Glutamatergic neuron (in vitro differentiated cells): ENCODE data around the gene FBXW9. TPM values are rescaled to one million over a fixed set of nuclear protein-coding genes. Genes with fewer than 3 reads are reported as not detected.
A peak's percentile ranks its signal among the peaks of the same experiment; 100 is the strongest.
"Not testable (repeated sequence)": the region's sequence is repeated elsewhere in the genome, so short reads cannot be mapped to it uniquely, and the experiment has no call there.

Experiments used
- DNase-seq: peaks from one replicate; pipeline ENCODE4 v3.0.0; 2022
- H3K27ac Mint-ChIP-seq: one replicate; pipeline ENCODE4 v1.8.0; 2020; ENCODE audit warnings: mild to moderate bottlenecking, mixed read lengths, inconsistent platforms; ENCODE audit not compliant: unreplicated experiment
- H3K27me3 Mint-ChIP-seq: one replicate; pipeline ENCODE4 v1.8.0; 2020; ENCODE audit warnings: mild to moderate bottlenecking, moderate library complexity, mixed read lengths, inconsistent platforms; ENCODE audit not compliant: unreplicated experiment
- H3K36me3 Mint-ChIP-seq: one replicate; pipeline ENCODE4 v1.8.0; 2020; ENCODE audit warnings: mild to moderate bottlenecking, mixed read lengths, inconsistent platforms; ENCODE audit not compliant: unreplicated experiment
- H3K4me1 Mint-ChIP-seq: one replicate; pipeline ENCODE4 v1.8.0; 2020; ENCODE audit warnings: mild to moderate bottlenecking, low read depth, mixed read lengths, inconsistent platforms; ENCODE audit not compliant: unreplicated experiment
- H3K4me3 Mint-ChIP-seq: one replicate; pipeline ENCODE4 v1.8.0; 2020; ENCODE audit warnings: mild to moderate bottlenecking, mixed read lengths, inconsistent platforms; ENCODE audit not compliant: unreplicated experiment
- H3K9me3 Mint-ChIP-seq: one replicate; pipeline ENCODE4 v1.8.0; 2020; ENCODE audit warnings: mild to moderate bottlenecking, moderate library complexity, mixed read lengths, inconsistent platforms; ENCODE audit not compliant: unreplicated experiment
- total RNA-seq: library from RNA; stranded (reverse); fragmentation: NEBNext Ultra II Directional; extraction: Animal tissue kit (Norgen Biotek cat#: 25700); gene quantifications from one replicate; pipeline ENCODE4 v1.2.1, GENCODE V29; 2021; ENCODE audit not compliant: unreplicated experiment
- TF ChIP-seq, protein P1 (sequence below): fragments of 200-600 bp; sonication (generic); IDR thresholded peaks from one replicate; pipeline ENCODE4 v1.5.0; 2021; ENCODE audit not compliant: partially characterized antibody, unreplicated experiment

Gene FBXW9
- total RNA-seq, 1 donor from 2014 or later: 7.4 TPM

GRCh38 chr19:12647490-12648071, 48.9 kb downstream of the FBXW9 start:
- H3K27me3 Mint-ChIP-seq: peaks cover 4% of the 10 kb centered on the region
- no peaks in the 10 kb centered on the region for H3K4me1 Mint-ChIP-seq
- H3K4me3 Mint-ChIP-seq: no peak overlapping the region
- H3K27ac Mint-ChIP-seq: no peak overlapping the region
- H3K36me3 Mint-ChIP-seq: peaks cover 4% of the 10 kb centered on the region
- peak; percentile 41 for DNase-seq
- TF ChIP-seq, protein P1, sequence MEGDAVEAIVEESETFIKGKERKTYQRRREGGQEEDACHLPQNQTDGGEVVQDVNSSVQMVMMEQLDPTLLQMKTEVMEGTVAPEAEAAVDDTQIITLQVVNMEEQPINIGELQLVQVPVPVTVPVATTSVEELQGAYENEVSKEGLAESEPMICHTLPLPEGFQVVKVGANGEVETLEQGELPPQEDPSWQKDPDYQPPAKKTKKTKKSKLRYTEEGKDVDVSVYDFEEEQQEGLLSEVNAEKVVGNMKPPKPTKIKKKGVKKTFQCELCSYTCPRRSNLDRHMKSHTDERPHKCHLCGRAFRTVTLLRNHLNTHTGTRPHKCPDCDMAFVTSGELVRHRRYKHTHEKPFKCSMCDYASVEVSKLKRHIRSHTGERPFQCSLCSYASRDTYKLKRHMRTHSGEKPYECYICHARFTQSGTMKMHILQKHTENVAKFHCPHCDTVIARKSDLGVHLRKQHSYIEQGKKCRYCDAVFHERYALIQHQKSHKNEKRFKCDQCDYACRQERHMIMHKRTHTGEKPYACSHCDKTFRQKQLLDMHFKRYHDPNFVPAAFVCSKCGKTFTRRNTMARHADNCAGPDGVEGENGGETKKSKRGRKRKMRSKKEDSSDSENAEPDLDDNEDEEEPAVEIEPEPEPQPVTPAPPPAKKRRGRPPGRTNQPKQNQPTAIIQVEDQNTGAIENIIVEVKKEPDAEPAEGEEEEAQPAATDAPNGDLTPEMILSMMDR: no peak
- peaks cover 1% of the 10 kb centered on the region for H3K9me3 Mint-ChIP-seq

DNA sequence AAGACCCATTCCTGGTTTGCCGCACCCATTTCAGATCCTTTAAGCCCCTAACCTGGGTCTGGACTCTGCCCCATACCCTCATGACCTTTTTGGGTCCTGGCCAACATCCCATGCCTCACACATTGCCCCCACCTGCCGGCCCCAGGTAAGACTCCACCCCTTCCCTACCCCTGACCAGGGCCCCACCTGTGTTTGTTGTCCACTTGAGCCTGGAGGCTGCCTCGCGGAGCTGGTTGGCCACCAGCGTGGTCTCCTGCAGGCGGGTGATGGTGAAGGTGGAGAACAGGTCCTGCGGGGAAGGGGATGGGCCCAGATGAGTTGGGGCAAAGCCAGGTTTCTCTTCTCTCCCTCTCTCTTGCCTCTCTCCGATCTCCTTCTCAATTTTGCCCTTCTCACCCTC, 49.4 kb downstream of the FBXW9 start:
- no peaks in the 10 kb centered on the region for H3K4me1 Mint-ChIP-seq
- no peak overlapping the region for H3K27ac Mint-ChIP-seq
- H3K27me3 Mint-ChIP-seq: peaks cover 4% of the 10 kb centered on the region
- TF ChIP-seq, protein P1: no peak
- H3K4me3 Mint-ChIP-seq: no peak overlapping the region
- no peak for DNase-seq
- H3K9me3 Mint-ChIP-seq: peaks cover 1% of the 10 kb centered on the region
- peaks cover 4% of the 10 kb centered on the region for H3K36me3 Mint-ChIP-seq

- no peak overlapping the region for H3K27ac Mint-ChIP-seq
- TF ChIP-seq, protein P1: no peak
- H3K4me3 Mint-ChIP-seq: no peak overlapping the region
- peaks cover 4% of the 10 kb centered on the region for H3K27me3 Mint-ChIP-seq
- H3K36me3 Mint-ChIP-seq: peaks cover 4% of the 10 kb centered on the region
- no peak for DNase-seq
- H3K9me3 Mint-ChIP-seq: peaks cover 1% of the 10 kb centered on the region
- no peaks in the 10 kb centered on the region for H3K4me1 Mint-ChIP-seq
These were observed 49.9 kb downstream of the FBXW9 start for GRCh38 chr19:12646551-12646950.

DNA sequence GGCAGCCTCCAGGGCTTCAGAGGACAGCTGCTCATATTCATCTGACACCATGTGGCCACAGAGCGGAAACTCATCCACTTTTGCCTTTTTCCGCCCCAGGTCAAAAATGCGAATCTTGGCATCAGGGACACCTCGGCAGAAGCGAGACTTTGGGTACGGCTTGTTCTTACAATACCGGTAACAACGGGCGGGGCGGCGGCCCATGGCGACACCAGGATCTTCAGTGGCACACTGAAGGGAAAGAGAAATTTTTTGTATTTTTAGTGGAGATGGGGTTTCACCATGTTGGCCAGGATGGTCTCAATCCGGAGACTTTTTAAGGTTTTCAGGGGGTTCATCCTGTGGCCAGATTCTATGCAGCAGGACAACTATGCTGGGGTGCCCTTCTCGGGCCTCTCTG, 52.7 kb downstream of the FBXW9 start:
- not testable (repeated sequence) for H3K27ac Mint-ChIP-seq, H3K36me3 Mint-ChIP-seq, H3K4me3 Mint-ChIP-seq, H3K27me3 Mint-ChIP-seq, H3K4me1 Mint-ChIP-seq, DNase-seq, H3K9me3 Mint-ChIP-seq

DNA sequence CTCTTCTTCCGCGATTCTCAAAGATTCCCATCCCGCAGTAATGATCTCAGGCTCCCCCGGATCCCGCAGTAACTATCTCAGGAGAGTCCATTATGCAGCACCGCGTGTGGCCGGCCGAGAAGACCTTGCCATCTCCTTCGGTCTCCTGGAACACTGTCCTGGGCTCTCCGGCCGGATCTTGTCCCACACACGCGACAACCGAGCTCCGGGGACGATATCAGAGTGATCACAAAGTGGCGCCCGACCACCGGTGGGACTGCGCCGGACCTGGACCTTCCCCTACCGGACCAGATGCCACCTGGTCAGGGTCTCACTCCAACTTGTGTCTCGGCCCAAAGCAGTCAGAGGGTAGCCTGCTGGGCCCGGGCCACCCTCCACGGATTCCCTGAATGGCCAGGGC, 53.9 kb downstream of the FBXW9 start:
- H3K27ac Mint-ChIP-seq: no peak overlapping the region

More for the DNA sequence above, 53.9 kb downstream of the FBXW9 start:
- Mint-ChIP-seq H3K9me3 (peaks cover 2% of the 10 kb centered on the region), H3K4me1 (no peaks in the 10 kb centered on the region), H3K27me3 (peaks cover 9% of the 10 kb centered on the region), H3K4me3 (no peak overlapping the region), H3K36me3 (no peaks in the 10 kb centered on the region)
- DNase-seq: no peak
- TF ChIP-seq, protein P1: no peak
